Right lobe of liver (tissue), 4 donors: ENCODE data around the gene CLEC3B.

Experiments used
- CTCF ChIP-seq, 4 donors: fragments of 200-600 bp in 3 of 4; fragments of 450-650 bp in 1 of 4; IDR thresholded peaks; one replicate each; pipeline versions ENCODE4 v1.5.1 to v1.8.0; 2016 to 2022; ENCODE audit warnings: antibody characterized with exemption in 4 of 4, mild to moderate bottlenecking in 2 of 4
- POLR2A ChIP-seq: fragments of 450-650 bp; IDR thresholded peaks from one replicate; pipeline ENCODE4 v1.6.1; 2017; ENCODE audit warnings: antibody characterized with exemption, mild to moderate bottlenecking
- donor health status: DM: no; HTN: no; CAD: no.
- donor health status: DM: no; HTN: no; CAD: no.
- donor health status: DM: no; HTN: yes; CAD: no.

GRCh38 chr3:45065373-45065720, 39.2 kb downstream of the CLEC3B start:
- TF ChIP-seq POLR2A (no peak), CTCF (IDR thresholded peaks at IDR 0.05) (no peak)
